ENCODE data around the gene PARP1. TPM values are rescaled to one million over a fixed set of nuclear protein-coding genes. Genes with fewer than 3 reads are reported as not detected.
"Not testable (repeated sequence)": the region's sequence is repeated elsewhere in the genome, so short reads cannot be mapped to it uniquely, and the experiment has no call there.

The PARP1 gene
- total RNA-seq, 1 donor from 2014 or later = 64.6 TPM

- intact Hi-C loops (cut with DNase I) = no loop called here
- Histone ChIP-seq H3K9me3 (no peaks in the 10 kb centered on the region), H3K36me3 (no peaks in the 10 kb centered on the region), H3K27me3 (no peaks in the 10 kb centered on the region), H3K27ac (no peak overlapping the region), H3K4me3 (no peak overlapping the region), H3K4me1 (no peaks in the 10 kb centered on the region)
- no peak for DNase-seq (ENCODE audit: extremely low spot score in 2 of 2)
- TF ChIP-seq POLR2A (IDR thresholded peaks at IDR 0.05) = no peak
- no peak for TF ChIP-seq CTCF (IDR thresholded peaks at IDR 0.05)
- no peak for TF ChIP-seq POLR2AphosphoS5 (IDR thresholded peaks at IDR 0.05; ENCODE audit: insufficient read depth in 1 of 2, low read depth in 1 of 2)
Observed at GRCh38 chr1:226438007-226438406, 30.1 kb upstream of the PARP1 start.

GRCh38 chr1:226436855-226437491, 29.1 kb upstream of the PARP1 start:
- DNase-seq (ENCODE audit: extremely low spot score in 2 of 2) = no peak
- TF ChIP-seq POLR2A (IDR thresholded peaks at IDR 0.05) (no peak), CTCF (IDR thresholded peaks at IDR 0.05) (no peak), POLR2AphosphoS5 (IDR thresholded peaks at IDR 0.05; ENCODE audit: insufficient read depth in 1 of 2, low read depth in 1 of 2) (no peak)

GRCh38 chr1:226436472-226436854, 28.6 kb upstream of the PARP1 start:
- Histone ChIP-seq H3K27ac (no peak overlapping the region), H3K4me3 (no peak overlapping the region), H3K4me1 (no peaks in the 10 kb centered on the region), H3K27me3 (no peaks in the 10 kb centered on the region), H3K9me3 (no peaks in the 10 kb centered on the region), H3K36me3 (no peaks in the 10 kb centered on the region)
- intact Hi-C loops (cut with DNase I) = no loop called here
- TF ChIP-seq CTCF (IDR thresholded peaks at IDR 0.05) = no peak
- no peak for TF ChIP-seq POLR2A (IDR thresholded peaks at IDR 0.05)
- no peak for TF ChIP-seq POLR2AphosphoS5 (IDR thresholded peaks at IDR 0.05; ENCODE audit: insufficient read depth in 1 of 2, low read depth in 1 of 2)
- no peak for DNase-seq (ENCODE audit: extremely low spot score in 2 of 2)

More at GRCh38 chr1:226436855-226437491, 29.1 kb upstream of the PARP1 start:
- Histone ChIP-seq H3K27ac (no peak overlapping the region), H3K9me3 (no peaks in the 10 kb centered on the region), H3K4me1 (no peaks in the 10 kb centered on the region), H3K4me3 (no peak overlapping the region), H3K27me3 (no peaks in the 10 kb centered on the region), H3K36me3 (no peaks in the 10 kb centered on the region)
- intact Hi-C loops (cut with DNase I) = no loop called here

GRCh38 chr1:226433341-226433720, 25.4 kb upstream of the PARP1 start:
- TF ChIP-seq POLR2AphosphoS5 (IDR thresholded peaks at IDR 0.05; ENCODE audit: insufficient read depth in 1 of 2, low read depth in 1 of 2) (no peak), CTCF (IDR thresholded peaks at IDR 0.05) (no peak), POLR2A (IDR thresholded peaks at IDR 0.05) (no peak)
- no peak overlapping the region for H3K4me3 ChIP-seq
- DNase-seq (ENCODE audit: extremely low spot score in 2 of 2) = no peak
- no peaks in the 10 kb centered on the region for H3K27me3 ChIP-seq
- H3K9me3 ChIP-seq = no peaks in the 10 kb centered on the region
- intact Hi-C loops (cut with DNase I) = no loop called here
- no peaks in the 10 kb centered on the region for H3K36me3 ChIP-seq
- no peak overlapping the region for H3K27ac ChIP-seq
- no peaks in the 10 kb centered on the region for H3K4me1 ChIP-seq

GRCh38 chr1:226432586-226433340, 24.9 kb upstream of the PARP1 start:
- H3K36me3 ChIP-seq = no peaks in the 10 kb centered on the region
- TF ChIP-seq CTCF (IDR thresholded peaks at IDR 0.05) (no peak), POLR2AphosphoS5 (IDR thresholded peaks at IDR 0.05; ENCODE audit: insufficient read depth in 1 of 2, low read depth in 1 of 2) (no peak), POLR2A (IDR thresholded peaks at IDR 0.05) (no peak)
- H3K4me1 ChIP-seq = no peaks in the 10 kb centered on the region
- intact Hi-C loops (cut with DNase I) = no loop called here
- H3K4me3 ChIP-seq = no peak overlapping the region
- DNase-seq (ENCODE audit: extremely low spot score in 2 of 2) = no peak
- no peaks in the 10 kb centered on the region for H3K9me3 ChIP-seq
- no peak overlapping the region for H3K27ac ChIP-seq
- H3K27me3 ChIP-seq = no peaks in the 10 kb centered on the region

GRCh38 chr1:226431898-226432297, 24.0 kb upstream of the PARP1 start:
- H3K27ac ChIP-seq; H3K4me3 ChIP-seq; H3K4me1 ChIP-seq; H3K36me3 ChIP-seq; DNase-seq (ENCODE audit: extremely low spot score in 2 of 2); H3K9me3 ChIP-seq; intact Hi-C loops (cut with DNase I); H3K27me3 ChIP-seq: not testable (repeated sequence)
